Astrocyte of the cerebellum (primary cell): ENCODE data around the gene IKZF3.
"Not testable (repeated sequence)": the region's sequence is repeated elsewhere in the genome, so short reads cannot be mapped to it uniquely, and the experiment has no call there.

Experiments
- DNase-seq: peaks from one replicate; pipeline ENCODE4 v3.0.0-alpha.2; 2011; ENCODE audit warnings: low read depth
- H3K4me3 ChIP-seq: 2 replicates; pipeline ENCODE4 v1.5.1; 2011; ENCODE audit warnings: mild to moderate bottlenecking, low read depth, low read length, moderate library complexity
- in situ Hi-C: cut with HindIII; loops from 2 replicates; pipeline ENCODE4 v1.10.0; 2017; ENCODE audit warnings: low sequenced_read_pairs
- TF ChIP-seq, protein P1 (sequence below): IDR thresholded peaks from 2 replicates; pipeline ENCODE4 v1.5.1; 2012; ENCODE audit warnings: low read length, low read depth, moderate library complexity, mild to moderate bottlenecking; ENCODE audit errors: missing control alignments

Gene IKZF3

DNA sequence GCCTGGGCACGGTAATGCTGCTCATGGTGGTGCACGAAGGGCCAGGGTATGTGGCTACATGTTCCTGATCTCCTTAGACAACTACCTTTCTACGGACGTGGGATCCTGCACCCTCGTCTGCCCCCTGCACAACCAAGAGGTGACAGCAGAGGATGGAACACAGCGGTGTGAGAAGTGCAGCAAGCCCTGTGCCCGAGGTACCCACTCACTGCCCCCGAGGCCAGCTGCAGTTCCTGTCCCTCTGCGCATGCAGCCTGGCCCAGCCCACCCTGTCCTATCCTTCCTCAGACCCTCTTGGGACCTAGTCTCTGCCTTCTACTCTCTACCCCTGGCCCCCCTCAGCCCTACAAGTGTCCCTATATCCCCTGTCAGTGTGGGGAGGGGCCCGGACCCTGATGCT, 152.3 kb downstream of the IKZF3 start:
- TF ChIP-seq, protein P1, sequence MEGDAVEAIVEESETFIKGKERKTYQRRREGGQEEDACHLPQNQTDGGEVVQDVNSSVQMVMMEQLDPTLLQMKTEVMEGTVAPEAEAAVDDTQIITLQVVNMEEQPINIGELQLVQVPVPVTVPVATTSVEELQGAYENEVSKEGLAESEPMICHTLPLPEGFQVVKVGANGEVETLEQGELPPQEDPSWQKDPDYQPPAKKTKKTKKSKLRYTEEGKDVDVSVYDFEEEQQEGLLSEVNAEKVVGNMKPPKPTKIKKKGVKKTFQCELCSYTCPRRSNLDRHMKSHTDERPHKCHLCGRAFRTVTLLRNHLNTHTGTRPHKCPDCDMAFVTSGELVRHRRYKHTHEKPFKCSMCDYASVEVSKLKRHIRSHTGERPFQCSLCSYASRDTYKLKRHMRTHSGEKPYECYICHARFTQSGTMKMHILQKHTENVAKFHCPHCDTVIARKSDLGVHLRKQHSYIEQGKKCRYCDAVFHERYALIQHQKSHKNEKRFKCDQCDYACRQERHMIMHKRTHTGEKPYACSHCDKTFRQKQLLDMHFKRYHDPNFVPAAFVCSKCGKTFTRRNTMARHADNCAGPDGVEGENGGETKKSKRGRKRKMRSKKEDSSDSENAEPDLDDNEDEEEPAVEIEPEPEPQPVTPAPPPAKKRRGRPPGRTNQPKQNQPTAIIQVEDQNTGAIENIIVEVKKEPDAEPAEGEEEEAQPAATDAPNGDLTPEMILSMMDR, result no peak
- no peak for DNase-seq
- H3K4me3 ChIP-seq, result no peak overlapping the region
- in situ Hi-C loops, result no loop called here

DNA sequence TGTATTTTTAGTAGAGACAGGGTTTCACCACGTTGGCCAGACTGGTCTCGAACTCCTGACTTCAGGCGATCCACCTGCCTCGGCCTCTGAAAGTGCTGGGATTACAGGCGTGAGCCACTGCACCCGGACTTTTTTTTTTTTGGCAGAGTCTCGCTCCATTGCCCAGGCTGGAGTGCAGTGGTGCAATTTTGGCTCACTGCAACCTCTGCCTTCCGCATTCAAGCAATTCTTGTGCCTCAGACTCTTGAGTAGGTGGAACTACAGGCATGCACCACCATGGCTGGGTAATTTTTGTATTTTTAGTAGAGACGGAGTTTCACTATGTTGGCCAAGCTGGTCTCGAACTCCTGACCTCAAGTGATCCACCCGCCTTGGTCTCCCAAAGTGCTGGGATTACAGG, 153.0 kb downstream of the IKZF3 start:
- H3K4me3 ChIP-seq, in situ Hi-C loops, DNase-seq: not testable (repeated sequence)

DNA sequence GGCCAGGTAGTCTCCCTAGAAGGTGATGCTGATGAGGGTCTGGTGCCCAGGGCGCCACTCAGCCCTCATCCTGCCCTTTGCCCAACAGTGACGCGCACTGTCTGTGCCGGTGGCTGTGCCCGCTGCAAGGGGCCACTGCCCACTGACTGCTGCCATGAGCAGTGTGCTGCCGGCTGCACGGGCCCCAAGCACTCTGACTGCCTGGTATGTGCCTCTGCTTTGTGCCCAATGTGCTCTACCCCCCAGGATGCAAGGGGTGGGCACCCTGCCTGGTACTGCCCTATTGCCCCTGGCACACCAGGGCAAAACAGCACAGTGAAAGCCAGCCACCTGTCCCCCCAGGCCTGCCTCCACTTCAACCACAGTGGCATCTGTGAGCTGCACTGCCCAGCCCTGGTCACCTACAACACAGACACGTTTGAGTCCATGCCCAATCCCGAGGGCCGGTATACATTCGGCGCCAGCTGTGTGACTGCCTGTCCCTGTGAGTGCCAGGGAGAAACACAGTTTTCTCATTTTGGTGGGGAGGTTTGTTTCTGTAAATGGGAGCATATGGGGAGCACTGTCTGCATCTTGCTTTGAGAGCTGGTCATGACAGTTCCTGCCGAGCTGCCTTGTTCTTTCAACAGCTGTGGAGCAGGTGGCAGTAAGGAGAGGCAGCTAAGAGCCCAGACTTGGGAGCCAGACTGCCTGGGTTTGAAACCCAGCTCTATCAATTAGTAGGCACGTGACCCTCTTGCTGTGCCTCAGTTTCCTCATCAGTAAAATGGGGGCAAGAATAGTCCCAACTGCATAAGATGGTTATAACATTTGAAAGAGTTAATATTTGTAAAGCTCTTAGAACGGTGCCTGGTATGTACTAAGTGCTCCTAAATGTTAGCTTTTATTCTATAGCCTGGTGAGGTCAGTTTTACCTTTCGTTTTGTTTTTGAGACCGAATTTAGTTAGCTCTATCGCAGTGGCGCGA, 153.8 kb downstream of the IKZF3 start:
- TF ChIP-seq, protein P1, result no peak
- no peak for DNase-seq
- H3K4me3 ChIP-seq, result no peak overlapping the region
- in situ Hi-C loops, result no loop called here

DNA sequence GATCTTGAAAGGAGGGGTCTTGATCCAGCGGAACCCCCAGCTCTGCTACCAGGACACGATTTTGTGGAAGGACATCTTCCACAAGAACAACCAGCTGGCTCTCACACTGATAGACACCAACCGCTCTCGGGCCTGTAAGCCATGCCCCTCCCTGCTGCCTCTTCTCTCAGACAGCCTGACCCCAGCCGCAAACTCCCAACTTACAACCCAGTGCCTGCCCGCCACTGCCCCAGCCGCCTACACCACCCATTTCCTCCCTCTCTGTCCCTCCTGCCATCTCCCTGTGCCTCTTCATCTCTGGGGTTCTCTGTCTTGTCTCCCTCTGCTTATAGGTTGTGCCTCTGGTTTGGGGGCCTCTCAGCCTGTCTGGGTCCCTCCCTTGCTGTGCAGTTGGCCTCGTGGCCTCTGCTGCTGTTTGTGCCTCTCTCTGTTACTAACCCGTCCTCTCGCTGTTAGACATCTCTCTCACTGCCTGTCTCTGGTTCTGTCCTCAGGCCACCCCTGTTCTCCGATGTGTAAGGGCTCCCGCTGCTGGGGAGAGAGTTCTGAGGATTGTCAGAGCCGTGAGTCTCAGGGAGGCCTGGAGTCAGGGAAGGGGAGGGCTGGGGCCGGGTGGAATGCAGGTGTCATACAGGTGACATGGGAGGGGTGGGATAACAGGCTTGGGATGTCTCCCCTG, 154.7 kb downstream of the IKZF3 start:
- in situ Hi-C loops, result no loop called here
- DNase-seq, result no peak
- no peak overlapping the region for H3K4me3 ChIP-seq
- TF ChIP-seq, protein P1, result no peak
